Natural killer cell (primary cell): ENCODE data around the gene CHML. TPM values are rescaled to one million over a fixed set of nuclear protein-coding genes. Genes with fewer than 3 reads are reported as not detected.

Experiments
- ATAC-seq, 3 donors: fragments of 150-1000 bp in 2 of 3; fragments of 200-7000 bp in 1 of 3; cut with Tn5 transposase; 1 replicate in 1 of 3; 2 replicates in 2 of 3; pipeline ENCODE4 v1.10.0; 2021; ENCODE audit warnings: mild to moderate bottlenecking in 2 of 3, moderate library complexity in 2 of 3
- DNase-seq, 2 donors: peaks; one replicate each; pipeline versions ENCODE4 v3.0.0 to v3.0.0-alpha.2; 2013 to 2021; ENCODE audit warnings: mixed read lengths in 1 of 2
- H3K27ac ChIP-seq: one replicate; pipeline ENCODE4 v1.5.1; 2013; ENCODE audit warnings: mild to moderate bottlenecking, low read length
- H3K27me3 ChIP-seq: one replicate; pipeline ENCODE4 v1.6.1; 2013; ENCODE audit warnings: low read length; ENCODE audit not compliant: control insufficient read depth, insufficient read depth
- H3K36me3 ChIP-seq: one replicate; pipeline ENCODE4 v1.6.1; 2013; ENCODE audit warnings: low read length; ENCODE audit not compliant: control insufficient read depth, insufficient read depth
- H3K4me1 ChIP-seq: one replicate; pipeline ENCODE4 v1.6.1; 2013; ENCODE audit warnings: low read length; ENCODE audit not compliant: control insufficient read depth, insufficient read depth
- H3K4me3 ChIP-seq: one replicate; pipeline ENCODE4 v1.5.1; 2013; ENCODE audit warnings: low read length
- H3K9me3 ChIP-seq: one replicate; pipeline ENCODE4 v1.6.1; 2013; ENCODE audit warnings: low read length; ENCODE audit not compliant: control insufficient read depth, insufficient read depth
- H3K27ac Mint-ChIP-seq, 2 donors: one replicate each; pipeline ENCODE4 v1.8.0; 2022; ENCODE audit warnings: mild to moderate bottlenecking in 2 of 2, mixed read lengths in 2 of 2, moderate library complexity in 1 of 2
- H3K27me3 Mint-ChIP-seq, 2 donors: one replicate each; pipeline ENCODE4 v1.8.0; 2022; ENCODE audit warnings: low read depth in 2 of 2, mixed read lengths in 2 of 2
- H3K36me3 Mint-ChIP-seq: one replicate; pipeline ENCODE4 v1.8.0; 2022; ENCODE audit warnings: mixed read lengths
- H3K4me1 Mint-ChIP-seq, 2 donors: one replicate each; pipeline ENCODE4 v1.8.0; 2022; ENCODE audit warnings: mixed read lengths in 2 of 2
- H3K4me3 Mint-ChIP-seq: one replicate; pipeline ENCODE4 v1.8.0; 2022; ENCODE audit warnings: mild to moderate bottlenecking, moderate library complexity, mixed read lengths
- H3K9me3 Mint-ChIP-seq, 2 donors: one replicate each; pipeline ENCODE4 v1.8.0; 2022; ENCODE audit warnings: mixed read lengths in 2 of 2
- CTCF ChIP-seq: fragments of 200-600 bp; IDR thresholded peaks from one replicate; pipeline ENCODE4 v1.8.0; 2022; ENCODE audit warnings: antibody characterized with exemption
- WGBS: methylation state at CpG from one replicate; pipeline ENCODE4 v1.1.7; 2013; ENCODE audit warnings: missing lambda C conversion rate; ENCODE audit not compliant: insufficient coverage; 5-methylcytosine and 5-hydroxymethylcytosine counted together
- intact Hi-C: fragments of 100-400 bp; cut with micrococcal nuclease; formaldehyde crosslinking; loops from one replicate; pipeline ENCODE4 v1.14.2; 2022
- total RNA-seq, 4 donors: library from RNA; stranded (reverse); fragments of 120-200 nt in 1 of 4; gene quantifications; one replicate each; pipeline versions ENCODE4 v1.2.3 to v1.2.4, GENCODE V29; 2013 to 2022

The CHML gene
- total RNA-seq, 3 donors from 2014 or later (not counting 1 experiment from before 2014, with no cell fraction given) = 6.8 to 11.8 (median 7.8) TPM

GRCh38 chr1:241645199-241645598, 5.0 kb upstream of the CHML start:
- no peaks in the 10 kb centered on the region for H3K9me3 ChIP-seq
- DNase-seq (no peak), ATAC-seq (no peak)
- no peaks in the 10 kb centered on the region for H3K27me3 ChIP-seq
- H3K27me3 Mint-ChIP-seq = peaks cover 2 to 7% of the 10 kb centered on the region in 2 donors
- no peaks in the 10 kb centered on the region for H3K9me3 Mint-ChIP-seq
- no peak for TF ChIP-seq CTCF
- intact Hi-C loops = no loop called here
- H3K27ac ChIP-seq = no peak overlapping the region
- no peak overlapping the region for H3K4me3 ChIP-seq
- no peak overlapping the region for H3K4me3 Mint-ChIP-seq
- H3K36me3 ChIP-seq = no peaks in the 10 kb centered on the region
- peaks cover 0 to 9% of the 10 kb centered on the region in 2 donors for H3K4me1 Mint-ChIP-seq
- H3K27ac Mint-ChIP-seq = no peak overlapping the region
- no peaks in the 10 kb centered on the region for H3K36me3 Mint-ChIP-seq
- peaks cover 5% of the 10 kb centered on the region for H3K4me1 ChIP-seq
- WGBS = 100% methylated on average over 2 of the region's 4 CpGs

- H3K9me3 ChIP-seq = no peaks in the 10 kb centered on the region
- no peak overlapping the region for H3K4me3 Mint-ChIP-seq
- intact Hi-C loops = loop anchor here (5.0 kb wide), 1 partner anchor 1608 kb away; no protein-coding TSS in a partner anchor
- no peak for TF ChIP-seq CTCF
- H3K36me3 Mint-ChIP-seq = no peaks in the 10 kb centered on the region
- H3K4me1 Mint-ChIP-seq = peaks cover 3 to 12% of the 10 kb centered on the region in 2 donors
- H3K27ac ChIP-seq = no peak overlapping the region
- H3K4me1 ChIP-seq = peaks cover 5% of the 10 kb centered on the region
- no peak overlapping the region for H3K27ac Mint-ChIP-seq
- ATAC-seq = no peak
- no peaks in the 10 kb centered on the region for H3K27me3 Mint-ChIP-seq
- no peak for DNase-seq
- H3K36me3 ChIP-seq = no peaks in the 10 kb centered on the region
- H3K27me3 ChIP-seq = no peaks in the 10 kb centered on the region
- no peaks in the 10 kb centered on the region for H3K9me3 Mint-ChIP-seq
- 94% methylated on average over 2 of the region's 2 CpGs for WGBS
- H3K4me3 ChIP-seq = no peak overlapping the region
Observed at GRCh38 chr1:241644259-241644658, 4.1 kb upstream of the CHML start.

DNA sequence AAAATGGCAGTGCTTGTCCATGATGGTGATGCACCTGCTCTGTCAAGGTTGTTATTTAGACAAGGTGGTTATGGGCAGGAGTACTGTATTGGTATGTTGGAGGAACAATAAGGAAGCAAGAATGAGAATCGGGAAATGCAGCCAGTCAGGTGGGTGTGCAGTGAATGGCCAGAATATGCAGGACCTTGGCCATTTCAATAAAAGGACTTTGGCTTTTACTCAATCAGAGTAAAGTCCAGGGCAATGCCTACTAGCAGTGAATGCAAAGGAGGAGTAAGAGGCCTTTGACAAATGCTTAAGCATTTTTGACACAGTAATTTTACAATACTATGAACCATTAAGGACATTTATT, 2.4 kb upstream of the CHML start:
- peaks cover 5% of the 10 kb centered on the region for H3K4me1 ChIP-seq
- Mint-ChIP-seq H3K9me3 (no peaks in the 10 kb centered on the region), H3K27me3 (no peaks in the 10 kb centered on the region), H3K4me3 (no peak overlapping the region), H3K27ac (peak overlapping the region in 1 of 2 donors; percentile 44), H3K36me3 (no peaks in the 10 kb centered on the region), H3K4me1 (peaks cover 17 to 27% of the 10 kb centered on the region in 2 donors)
- TF ChIP-seq CTCF = no peak
- no peaks in the 10 kb centered on the region for H3K27me3 ChIP-seq
- no peaks in the 10 kb centered on the region for H3K9me3 ChIP-seq
- DNase-seq (no peak), ATAC-seq (no peak)
- no peak overlapping the region for H3K4me3 ChIP-seq
- no peaks in the 10 kb centered on the region for H3K36me3 ChIP-seq
- WGBS = 93% methylated on average over 1 of the region's 1 CpG
- intact Hi-C loops = loop anchor here (5.0 kb wide), 1 partner anchor 1610 kb away; no protein-coding TSS in a partner anchor
- no peak overlapping the region for H3K27ac ChIP-seq
